ENCODE measurements around the gene SPATA9. TPM values are rescaled to one million over a fixed set of nuclear protein-coding genes. Genes with fewer than 3 reads are reported as not detected.

Gene SPATA9
- total and polyA plus RNA-seq, 2 donors (not counting 3 experiments of a cell fraction or from before 2014, with no cell fraction given): 0.07 TPM; not detected in 1

GRCh38 chr5:95725937-95726810 is 43.4 kb upstream of the SPATA9 start:
- Histone ChIP-seq H3K9me3 (replicated peaks; ENCODE audit: control insufficient read depth, insufficient read depth, low read length) (no peaks in the 10 kb centered on the region), H4K20me1 (replicated peaks; ENCODE audit: control insufficient read depth, extremely low read depth, insufficient read depth, low read length) (no peaks in the 10 kb centered on the region), H3K9ac (replicated peaks; ENCODE audit: extremely low read depth, insufficient read depth, low read length) (no peak overlapping the region), H2AFZ (ENCODE audit: low read depth, low read length) (no peak overlapping the region), H3K9me1 (replicated peaks; ENCODE audit: control insufficient read depth, extremely low read depth, insufficient read depth, low read length) (no peaks in the 10 kb centered on the region), H3K4me1 (ENCODE audit: control insufficient read depth, extremely low read depth, insufficient read depth, low read length) (peaks cover 41% of the 10 kb centered on the region), H3K4me3 (replicated peaks in 1 of 3; ENCODE audit: insufficient read depth in 1 of 3, low read depth in 1 of 3, low read length in 3 of 3) (no peak overlapping the region), H3K36me3 (ENCODE audit: control insufficient read depth in 2 of 2, extremely low read depth in 1 of 2, insufficient read depth in 2 of 2, low read length in 2 of 2) (no peaks in the 10 kb centered on the region), H3K27ac (ENCODE audit: insufficient read depth, low read depth, low read length) (no peak overlapping the region), H3K4me2 (ENCODE audit: insufficient read depth, low read length) (no peak overlapping the region), H3K79me2 (ENCODE audit: control insufficient read depth, insufficient read depth, low read length) (no peaks in the 10 kb centered on the region), H3K27me3 (ENCODE audit: control insufficient read depth in 2 of 2, insufficient read depth in 2 of 2, low read length in 2 of 2) (no peaks in the 10 kb centered on the region)
- DNase-seq (ENCODE audit: low read depth, low spot score) (no peak), FAIRE-seq (no peak)
- dilution Hi-C loops (cut with MboI; ENCODE audit: extremely low pct_ligation_motif_present, low sequenced_read_pairs) (no loop called here), intact Hi-C loops (cut with micrococcal nuclease) (no loop called here)
- POLR2A ChIA-PET: no interaction called here
- BruUV-seq (replicated peaks): no TSS peak
- CTCF ChIA-PET: interaction anchor here (1.1 to 1.2 kb wide), 2 partner anchors 55 to 62 kb away, joined by 5 read pairs; no protein-coding TSS in a partner anchor
- no peak for TF ChIP-seq MAX (IDR thresholded peaks at IDR 0.05; ENCODE audit: insufficient read depth, insufficient read length)
- no peak for TF ChIP-seq GATA2 (IDR thresholded peaks at IDR 0.05; ENCODE audit: insufficient read depth, insufficient read length, low read depth, low read length)
- no peak for TF ChIP-seq MYC (IDR thresholded peaks at IDR 0.05; ENCODE audit: low read depth, low read length)
- TF ChIP-seq CTCF (IDR thresholded peaks at IDR 0.05; ENCODE audit: extremely low read depth in 1 of 2, insufficient read depth in 1 of 2, low read depth in 1 of 2, low read length in 2 of 2): no peak
- no peak for TF ChIP-seq JUN (IDR thresholded peaks at IDR 0.05; ENCODE audit: borderline replicate concordance, insufficient read depth, insufficient read length, low read depth)
- TF ChIP-seq FOS (IDR thresholded peaks at IDR 0.05; ENCODE audit: borderline replicate concordance, insufficient read depth, low read length): no peak
- no peak for TF ChIP-seq EZH2 (IDR thresholded peaks at IDR 0.05; ENCODE audit: borderline replicate concordance, low read depth, low read length, severe bottlenecking)
- no peak for TF ChIP-seq POLR2A (IDR thresholded peaks at IDR 0.05; ENCODE audit: low read depth, low read length)
